K562 (cell line): ENCODE measurements around the gene F2RL2. TPM values are rescaled to one million over a fixed set of nuclear protein-coding genes. Genes with fewer than 3 reads are reported as not detected.

Source experiments
- ATF1 ChIP-seq, 2 experiments: fragments of 450-650 bp in 1 of 2; IDR thresholded peaks; 2 replicates each; pipeline ENCODE4 v1.6.1; 2016; ENCODE audit warnings: missing compliant biosample characterization in 1 of 2, missing genetic modification characterization in 1 of 2
- HINFP ChIP-seq: fragments of 450-650 bp; conservative IDR thresholded peaks from 2 replicates; pipeline ENCODE4 v1.6.1; 2016; ENCODE audit warnings: missing genetic modification characterization, low read depth, mild to moderate bottlenecking, control low read depth, missing compliant biosample characterization
- HNRNPLL ChIP-seq: fragments of 200-400 bp; formaldehyde crosslinking; IDR thresholded peaks from 2 replicates; pipeline ENCODE4 v1.6.1; 2017; ENCODE audit warnings: low read length, low read depth, mild to moderate bottlenecking; ENCODE audit not compliant: poor library complexity, severe bottlenecking
- MCM7 ChIP-seq, 2 experiments: fragments of 450-650 bp; IDR thresholded peaks; 2 replicates each; pipeline ENCODE4 v1.6.1; 2016 to 2018
- NCOA1 ChIP-seq: fragments of 450-650 bp; IDR thresholded peaks from 2 replicates; pipeline ENCODE4 v1.6.1; 2016; ENCODE audit warnings: low read depth
- TSHZ1 ChIP-seq: fragments of 250-450 bp; sonication (Bioruptor Pico); IDR thresholded peaks from 2 replicates; pipeline ENCODE4 v1.4.0; 2020; ENCODE audit warnings: mild to moderate bottlenecking, moderate library complexity
- ZNF695 ChIP-seq: fragments of 450-650 bp; formaldehyde crosslinking; IDR thresholded peaks from 2 replicates; pipeline ENCODE4 v1.4.0; 2020; ENCODE audit warnings: mild to moderate bottlenecking, moderate library complexity
- polyA plus RNA-seq, 8 experiments: library from polyadenylated mRNA; depleted of rRNA in 4 of 8; stranded (reverse) in 5 of 8; unstranded in 3 of 8; fragments of >200 nt; fragmentation: Nextera tagmentation in 2 of 8; fragmentation: Illumina TruSeq in 1 of 8; extraction: Ambion mirVana in 2 of 8; extraction: Trizol in 1 of 8; gene quantifications; 2 replicates each; pipeline versions ENCODE4 v1.2.1 to v1.2.3, GENCODE V29; 2011 to 2014; ENCODE audit warnings: inconsistent platforms in 1 of 8, missing spikeins in 1 of 8
- total RNA-seq, 7 experiments: library from RNA; depleted of rRNA in 6 of 7; stranded (reverse); fragments of >200 nt in 6 of 7; fragmentation: Illumina TruSeq in 2 of 7; extraction: Trizol in 2 of 7; gene quantifications; 2 replicates each; pipeline versions ENCODE4 v1.2.1 to v1.2.3, GENCODE V29; 2011 to 2021; ENCODE audit warnings: low replicate concordance in 1 of 7

The F2RL2 gene
- total and polyA plus RNA-seq, 9 of the 15 experiments (the other 6 are each of a cell fraction or from before 2014, with no cell fraction given): 0.03 to 0.12 (median 0.06) TPM; not detected in 3

GRCh38 chr5:76660360-76660759, 37.2 kb upstream of the F2RL2 start (continued):
- no peak for TF ChIP-seq TSHZ1 (CRISPR knock-in tag)
- TF ChIP-seq ATF1 (CRISPR knock-in tag; IDR thresholded peaks at IDR 0.05): no peak
- TF ChIP-seq ATF1 (tag; IDR thresholded peaks at IDR 0.05): no peak
- TF ChIP-seq ZNF695: no peak
- TF ChIP-seq HINFP (tag): no peak
- TF ChIP-seq NCOA1: no peak
- TF ChIP-seq MCM7 (IDR thresholded peaks at IDR 0.05): no peak
- no peak for TF ChIP-seq HNRNPLL
